Renal cortex interstitium (tissue), 15 donors: ENCODE data around the gene C17orf107. TPM values are rescaled to one million over a fixed set of nuclear protein-coding genes. Genes with fewer than 3 reads are reported as not detected.
A peak's percentile ranks its signal among the peaks of the same experiment; 100 is the strongest.
"Not testable (repeated sequence)": the region's sequence is repeated elsewhere in the genome, so short reads cannot be mapped to it uniquely, and the experiment has no call there.

ENCODE experiments used
- DNase-seq, 11 donors: peaks; one replicate each; pipeline ENCODE4 v3.0.0-alpha.2; 2013; ENCODE audit warnings: low read depth in 9 of 11, low spot score in 4 of 11; ENCODE audit errors: extremely low read depth in 1 of 11
- long read RNA-seq, 16 experiments: transcript quantifications; one replicate each; lab custom pipeline, GENCODE V29; 2026
- polyA plus RNA-seq, 3 donors: library from polyadenylated mRNA; unstranded; fragments of 120-200 nt; gene quantifications; one replicate each; pipeline ENCODE4 v1.2.1, GENCODE V29; 2013; ENCODE audit not compliant: insufficient read length in 3 of 3

The C17orf107 gene
- 1 to 10 TPM; 1.5 to 3.0 (median 1.8) TPM for polyA plus RNA-seq
- long read RNA-seq, donor 1, partial matches to known transcripts: 0 of 1 reads
- long read RNA-seq, donor 1, other reads (novel, unspliced or antisense): 0 of 1 reads
- long read RNA-seq, donor 2: 0 reads
- long read RNA-seq, donor 3: 0 reads
- long read RNA-seq, donor 4, partial matches to known transcripts: 0 of 1 reads
- long read RNA-seq, donor 4, other reads (novel, unspliced or antisense): 0 of 1 reads
- long read RNA-seq, donor 5: 0 reads
- long read RNA-seq, donor 6: 0 reads
- long read RNA-seq, donor 7: 0 reads
- long read RNA-seq, donor 8: 0 reads
- long read RNA-seq, donor 9: 0 reads
- long read RNA-seq, donor 10, partial matches to known transcripts: 0 of 1 reads
- long read RNA-seq, donor 10, other reads (novel, unspliced or antisense): 0 of 1 reads
- long read RNA-seq, donor 11: 0 reads
- long read RNA-seq, donor 12, partial matches to known transcripts: 0 of 1 reads
- long read RNA-seq, donor 12, other reads (novel, unspliced or antisense): 0 of 1 reads
- long read RNA-seq, donor 13: 0 reads
- long read RNA-seq, donor 14: 0 reads
- long read RNA-seq, donor 15: 0 reads
- long read RNA-seq, donor 16, partial matches to known transcripts: 0 of 4 reads
- long read RNA-seq, donor 16, other reads (novel, unspliced or antisense): 0 of 4 reads

- DNase-seq: peak in 7 of 11 donors; percentile 54 to 76 (median 68)
Observed at GRCh38 chr17:4899341-4900230, at the start of gene C17orf107. TSS of gene C17orf107 (plus strand) at chr17:4899536. CDS start at chr17:4899763, 227 bp downstream.

DNA sequence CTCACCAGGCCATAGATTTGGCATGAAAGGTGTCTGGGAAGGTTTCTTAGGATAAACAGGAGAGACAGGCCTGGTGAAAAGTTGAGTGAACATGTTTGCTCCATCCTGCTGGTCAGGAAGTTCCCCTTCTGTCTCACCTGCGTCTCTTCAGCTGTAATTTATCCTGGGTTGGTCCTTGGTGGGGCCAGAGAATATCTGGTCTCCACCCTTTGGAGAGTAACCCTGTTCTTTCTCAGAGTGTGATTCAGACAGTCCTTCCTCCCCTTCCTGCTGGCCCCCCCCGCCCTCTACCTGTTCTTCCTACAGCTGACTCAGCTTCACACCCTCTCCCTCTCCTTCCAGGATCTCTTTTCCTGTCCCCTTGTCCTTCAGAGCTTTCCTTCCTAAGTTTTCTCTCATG, 49.1 kb upstream of the C17orf107 start:
- no peak for DNase-seq

DNA sequence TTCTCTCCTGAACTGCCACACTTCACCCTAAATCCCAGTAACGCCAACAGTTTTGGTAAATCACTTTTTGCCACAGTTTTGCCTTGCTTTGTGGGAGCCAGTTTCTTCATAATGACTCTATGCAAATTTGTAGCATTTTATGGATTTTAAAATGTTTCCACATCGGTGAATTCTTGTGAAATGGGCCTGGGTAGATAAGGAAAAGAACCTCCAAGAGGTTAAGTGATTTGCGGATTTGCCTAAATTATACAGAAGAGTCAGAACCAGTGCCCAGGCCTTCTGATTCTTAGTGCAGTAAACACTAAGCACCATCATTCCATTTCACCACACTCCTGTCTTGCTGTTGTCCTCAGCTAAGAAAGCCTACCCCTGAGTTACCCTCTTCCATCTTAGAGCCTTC, 48.3 kb upstream of the C17orf107 start:
- DNase-seq: no peak

DNA sequence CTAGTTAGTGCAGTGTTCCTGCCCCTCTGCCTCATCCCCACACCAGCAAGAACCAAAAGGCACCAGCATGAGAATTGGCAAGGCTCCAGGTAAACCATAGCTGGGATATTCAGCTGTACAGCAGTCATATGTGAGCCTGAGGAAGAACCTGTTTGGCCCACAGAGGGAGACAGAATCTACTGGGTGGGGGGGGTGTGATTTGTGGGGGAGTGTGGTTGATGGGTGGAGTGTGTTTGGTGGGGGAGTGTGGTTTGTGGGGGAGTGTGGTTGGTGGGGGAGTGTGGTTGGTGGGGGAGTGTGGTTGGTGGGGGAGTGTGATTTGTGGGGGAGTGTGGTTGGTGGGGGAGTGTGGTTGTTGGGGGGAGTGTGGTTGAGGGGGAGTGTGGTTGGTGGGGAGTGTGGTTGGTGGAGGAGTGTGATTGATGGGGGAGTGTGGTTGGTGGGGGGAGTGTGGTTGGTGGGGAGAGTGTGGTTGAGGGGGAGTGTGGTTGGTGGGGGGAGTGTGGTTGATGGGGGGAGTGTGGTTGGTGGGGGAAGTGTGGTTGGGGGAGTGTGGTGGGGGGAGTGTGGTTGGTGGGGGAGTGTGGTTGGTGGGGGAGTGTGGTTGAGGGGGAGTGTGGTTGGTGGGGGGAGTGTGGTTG, 46.6 kb upstream of the C17orf107 start:
- no peak for DNase-seq

- no peak for DNase-seq
Observed at GRCh38 chr17:4853208-4853671, 46.1 kb upstream of the C17orf107 start.

- DNase-seq: no peak
Observed at GRCh38 chr17:4854111-4854681, 45.1 kb upstream of the C17orf107 start.

GRCh38 chr17:4856271-4856936, 42.9 kb upstream of the C17orf107 start:
- DNase-seq: no peak

GRCh38 chr17:4856937-4857314, 42.4 kb upstream of the C17orf107 start:
- no peak for DNase-seq

DNA sequence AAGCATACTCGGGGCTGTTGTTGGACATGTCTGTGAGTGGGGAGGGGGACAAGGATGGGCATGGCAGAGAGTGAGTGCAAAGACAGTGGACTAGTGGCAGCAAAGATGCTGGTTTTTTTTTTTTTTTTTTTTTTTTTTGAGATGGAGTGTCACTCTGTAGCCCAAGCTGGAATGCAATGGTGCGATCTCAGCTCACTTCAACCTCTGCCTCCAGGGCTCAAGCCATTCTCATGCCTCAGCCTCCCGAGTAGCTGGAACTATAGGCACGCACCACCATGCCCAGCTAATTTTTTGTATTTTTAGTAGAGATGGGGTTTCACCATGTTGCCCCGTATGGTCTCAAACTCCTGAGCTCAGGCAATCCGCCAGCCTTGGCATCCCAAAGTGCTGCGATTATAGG, 42.0 kb upstream of the C17orf107 start:
- not testable (repeated sequence) for DNase-seq

DNA sequence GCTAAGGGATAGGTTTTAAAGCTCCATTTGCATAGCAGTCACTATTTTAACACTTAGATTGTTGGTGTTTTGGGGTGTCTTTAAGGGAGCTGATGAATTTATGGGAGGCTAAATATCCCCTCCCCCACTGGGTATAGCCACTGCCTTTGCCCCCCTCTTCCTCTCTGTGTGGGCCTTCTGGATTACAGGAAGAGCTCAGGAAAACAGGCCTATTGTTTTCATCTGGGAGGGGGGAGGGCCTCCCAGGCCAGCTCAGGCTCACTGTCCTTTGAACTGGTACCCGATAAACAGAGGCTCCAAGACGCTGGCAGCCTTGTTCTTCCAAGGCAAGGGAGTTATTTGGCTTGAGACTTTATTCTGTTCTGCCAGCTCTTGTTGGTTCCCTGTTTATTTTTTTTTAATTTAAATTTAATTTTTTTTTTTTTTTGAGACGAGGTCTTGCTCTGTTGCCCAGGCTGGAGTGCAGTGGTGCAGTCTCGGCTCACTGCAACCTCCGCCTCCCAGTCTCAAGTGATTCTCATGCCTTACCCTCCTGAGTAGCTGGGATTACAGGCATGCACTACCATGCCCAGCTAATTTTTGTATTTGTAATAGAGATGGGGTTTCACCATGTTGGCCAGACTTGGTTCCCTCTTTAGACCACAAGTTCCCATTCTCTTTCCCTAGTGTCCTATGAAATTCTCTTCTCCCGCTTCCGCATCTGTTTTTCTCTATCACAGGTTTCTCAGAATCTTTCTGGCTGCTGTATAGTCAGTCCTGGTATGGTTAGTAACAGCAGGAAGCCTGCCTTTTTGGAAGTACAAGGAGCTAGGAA, 41.1 kb upstream of the C17orf107 start:
- DNase-seq: no peak

GRCh38 chr17:4858882-4859260, 40.5 kb upstream of the C17orf107 start:
- DNase-seq: no peak

- DNase-seq: no peak
Observed at GRCh38 chr17:4859816-4860625, 39.3 kb upstream of the C17orf107 start.

DNA sequence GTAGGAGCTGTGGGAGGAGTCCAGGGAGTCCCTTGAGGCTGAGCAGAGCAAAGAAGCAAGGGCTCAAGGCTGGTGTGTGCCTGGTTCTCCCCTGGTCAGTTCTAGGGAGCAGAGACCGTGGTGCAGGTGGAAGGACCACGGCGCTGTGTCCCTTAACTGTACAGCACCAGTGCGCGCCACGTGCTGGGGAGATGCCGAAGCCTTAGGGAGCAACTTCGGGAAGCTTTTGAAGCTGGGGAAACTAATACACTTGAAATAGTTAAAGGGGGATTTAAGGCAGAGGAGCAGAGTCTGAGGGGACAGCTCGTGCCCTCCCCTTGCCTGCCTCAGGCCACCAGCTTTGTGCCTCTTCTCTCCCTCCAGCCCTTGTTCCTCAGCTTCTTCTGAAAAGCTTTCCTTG, 38.7 kb upstream of the C17orf107 start:
- no peak for DNase-seq

DNA sequence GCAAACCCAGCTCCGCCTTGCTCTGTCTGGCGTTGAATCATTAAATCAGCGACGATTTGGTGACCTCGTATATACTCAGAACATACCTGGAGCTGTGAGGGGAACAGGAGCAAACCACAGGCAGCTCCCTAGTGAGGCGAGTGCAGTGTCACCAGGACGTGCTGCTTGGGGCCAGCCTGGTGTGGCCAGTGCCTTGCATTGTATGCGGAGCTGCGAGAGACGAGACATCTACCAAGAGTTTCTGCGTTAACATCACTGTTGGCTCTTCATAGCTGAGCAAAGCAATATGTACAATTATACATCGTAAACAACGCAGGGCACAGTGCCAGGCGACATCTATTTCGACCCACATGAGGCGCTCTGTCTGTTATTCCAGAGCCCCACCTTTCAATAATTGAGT, 38.3 kb upstream of the C17orf107 start:
- no peak for DNase-seq

- DNase-seq: no peak
Observed at GRCh38 chr17:4862720-4863119, 36.6 kb upstream of the C17orf107 start.

GRCh38 chr17:4863321-4863720, 36.0 kb upstream of the C17orf107 start:
- no peak for DNase-seq

GRCh38 chr17:4867535-4867934, 31.8 kb upstream of the C17orf107 start:
- not testable (repeated sequence) for DNase-seq
